ENCODE results near the gene RIN1.
"Not testable (repeated sequence)": the region's sequence is repeated elsewhere in the genome, so short reads cannot be mapped to it uniquely, and the experiment has no call there.

The RIN1 gene

DNA sequence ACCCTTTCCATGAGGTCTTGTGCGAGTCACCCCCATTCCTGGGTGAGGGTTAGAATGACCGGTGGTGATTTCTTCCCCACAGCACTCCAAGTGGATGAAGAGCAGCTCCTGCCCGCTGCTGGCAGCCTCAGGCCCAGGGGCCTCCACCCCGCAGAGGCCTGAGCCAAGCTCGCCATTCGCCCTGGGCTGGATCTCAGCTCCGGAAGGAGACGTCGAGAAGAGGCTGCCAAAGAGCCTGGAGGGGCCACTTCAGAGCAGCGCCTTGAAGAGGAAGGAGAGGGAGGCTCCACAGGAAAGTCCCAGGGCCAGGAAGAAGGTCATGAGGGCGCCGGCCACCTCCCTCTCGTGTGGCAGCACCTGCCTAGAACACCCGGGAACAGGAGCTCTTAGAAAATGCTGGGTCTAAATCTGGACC lies 27.0 kb upstream of the RIN1 start:
- DNase-seq (ENCODE audit: low read depth) = no peak
- H3K4me3 ChIP-seq (ENCODE audit: low read depth, low read length) = no peak overlapping the region
- TF ChIP-seq CTCF (conservative IDR thresholded peaks at IDR 0.05; ENCODE audit: low read depth, low read length) = no peak

GRCh38 chr11:66362481-66363147 lies 26.4 kb upstream of the RIN1 start:
- no peak for DNase-seq (ENCODE audit: low read depth)
- H3K4me3 ChIP-seq (ENCODE audit: low read depth, low read length) = no peak overlapping the region
- TF ChIP-seq CTCF (conservative IDR thresholded peaks at IDR 0.05; ENCODE audit: low read depth, low read length) = no peak

- TF ChIP-seq CTCF (conservative IDR thresholded peaks at IDR 0.05; ENCODE audit: low read depth, low read length) = no peak
- H3K4me3 ChIP-seq (ENCODE audit: low read depth, low read length) = no peak overlapping the region
- DNase-seq (ENCODE audit: low read depth) = no peak
Observed at GRCh38 chr11:66361502-66361941, 25.3 kb upstream of the RIN1 start.

DNA sequence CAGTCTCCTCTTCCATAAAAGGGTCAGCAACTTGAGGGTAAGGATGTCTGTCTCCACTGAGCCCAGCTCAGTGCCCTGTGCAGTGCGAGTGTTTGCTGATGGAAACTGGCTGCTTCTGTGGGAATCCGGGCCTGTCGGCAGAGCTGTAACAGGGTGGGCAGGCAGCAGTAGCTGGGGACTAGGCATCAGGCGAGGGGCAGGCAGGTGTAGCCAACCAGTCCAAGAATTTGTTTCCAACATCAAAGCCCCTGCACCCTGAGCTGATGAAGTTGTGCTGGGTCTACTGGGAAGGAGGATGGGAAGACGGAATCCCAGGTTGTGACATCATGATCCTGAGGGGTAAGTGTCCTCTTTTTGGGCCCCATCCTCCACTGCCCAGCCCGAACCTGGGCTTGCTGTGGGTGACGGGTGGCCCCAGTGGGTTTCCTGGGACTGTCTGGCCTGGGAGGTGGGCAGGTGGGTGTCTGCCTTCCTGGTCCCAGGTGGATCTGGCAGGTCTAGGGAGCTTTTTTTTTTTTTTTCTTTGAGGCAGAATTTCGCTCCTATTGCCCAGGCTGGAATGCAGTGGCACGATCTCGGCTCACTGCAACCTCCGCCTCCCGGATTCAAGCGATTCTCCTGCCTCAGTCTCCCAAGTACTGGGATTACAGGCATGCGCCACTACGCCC lies 24.3 kb upstream of the RIN1 start:
- H3K4me3 ChIP-seq (ENCODE audit: low read depth, low read length) = no peak overlapping the region
- DNase-seq (ENCODE audit: low read depth) = no peak
- TF ChIP-seq CTCF (conservative IDR thresholded peaks at IDR 0.05; ENCODE audit: low read depth, low read length) = no peak

- DNase-seq (ENCODE audit: low read depth) = no peak
- H3K4me3 ChIP-seq (ENCODE audit: low read depth, low read length) = no peak overlapping the region
- no peak for TF ChIP-seq CTCF (conservative IDR thresholded peaks at IDR 0.05; ENCODE audit: low read depth, low read length)
Observed at GRCh38 chr11:66359662-66360087, 23.4 kb upstream of the RIN1 start.

DNA sequence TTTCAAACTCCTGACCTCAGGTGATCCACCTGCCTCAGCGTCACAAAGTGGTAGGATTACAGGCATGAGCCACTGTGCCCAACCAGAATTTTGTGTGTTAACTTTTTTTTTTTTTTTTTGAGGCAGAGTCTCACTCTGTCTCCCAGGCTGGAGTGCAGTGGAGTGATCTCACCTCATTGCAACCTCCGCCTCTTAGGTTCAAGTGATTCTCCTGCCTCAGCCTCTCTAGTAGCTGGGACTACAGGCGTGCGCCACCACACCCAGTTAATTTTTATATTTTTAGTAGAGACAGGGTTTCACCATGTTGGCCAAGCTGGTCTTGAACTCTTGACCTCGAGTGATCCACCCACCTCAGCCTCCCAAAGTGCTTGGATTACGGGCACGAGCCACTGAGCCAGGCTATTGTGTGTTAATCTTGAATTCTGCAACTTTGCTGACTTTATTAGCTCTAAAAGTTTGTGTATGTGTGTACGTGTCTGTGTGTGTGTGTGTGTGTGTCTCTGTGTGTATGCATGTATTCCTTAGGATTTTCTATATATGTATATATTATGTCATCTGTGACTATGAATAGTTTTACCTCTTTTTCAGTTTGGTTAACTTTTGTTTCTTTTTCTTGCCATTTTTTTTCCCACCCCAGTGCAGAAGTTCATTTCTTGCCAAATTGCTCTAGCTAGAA lies 14.5 kb upstream of the RIN1 start:
- not testable (repeated sequence) for H3K4me3 ChIP-seq (ENCODE audit: low read depth, low read length); DNase-seq (ENCODE audit: low read depth)

DNA sequence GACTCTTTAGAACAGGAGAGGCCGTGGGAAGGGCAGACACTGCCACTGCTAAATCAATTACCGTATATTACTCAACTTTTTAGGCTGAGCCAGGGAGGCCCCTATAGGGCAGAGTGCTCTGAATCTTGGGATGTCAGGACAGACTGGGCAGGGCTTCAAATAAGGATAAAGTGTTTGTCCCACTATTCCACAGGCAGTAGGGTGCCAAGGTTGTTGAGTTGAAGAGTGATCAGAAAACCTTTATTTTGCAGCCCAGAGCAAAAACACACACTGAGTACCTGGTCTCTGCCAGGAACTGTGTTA lies 12.8 kb upstream of the RIN1 start:
- no peak for TF ChIP-seq CTCF (conservative IDR thresholded peaks at IDR 0.05; ENCODE audit: low read depth, low read length)
- DNase-seq (ENCODE audit: low read depth) = no peak
- H3K4me3 ChIP-seq (ENCODE audit: low read depth, low read length) = no peak overlapping the region

Measured in choroid plexus epithelial cell (primary cell).